SK-N-SH (cell line): ENCODE data around the gene MACROD1. TPM values are rescaled to one million over a fixed set of nuclear protein-coding genes. Genes with fewer than 3 reads are reported as not detected.

Experiments
- CTCF ChIA-PET: fragments of 300-600, 350-600 bp; formaldehyde crosslinking; extraction: SDS; loops from one replicate; lab custom pipeline; 2021; lab: Yijun Ruan, JAX
- POLR2A ChIA-PET: fragments of 350-600 bp; sonication (Branson Sonifier 250); formaldehyde crosslinking; extraction: SDS; loops from one replicate; lab custom pipeline; 2020; ENCODE audit warnings: antibody characterized with exemption, inconsistent platforms; lab: Yijun Ruan, JAX
- DNase-seq: peaks from one replicate; pipeline ENCODE4 v3.0.0; 2012
- H2AFZ ChIP-seq: fragments of 200-600 bp; sonication (generic); 2 replicates; pipeline ENCODE4 v1.8.1; 2016; ENCODE audit warnings: antibody characterized with exemption, mild to moderate bottlenecking, low read depth
- H3F3A ChIP-seq: fragments of 200-600 bp; sonication (generic); replicated peaks from 2 replicates; pipeline ENCODE3; 2016; ENCODE audit warnings: antibody characterized with exemption, mild to moderate bottlenecking; ENCODE audit not compliant: insufficient read depth
- H3K27ac ChIP-seq, 2 experiments: fragments of 200-500 bp in 1 of 2; fragments of 200-600 bp in 1 of 2; sonication (Bioruptor generic) in 1 of 2; sonication (generic), shearing (Covaris generic) in 1 of 2; 2 replicates each; pipeline versions ENCODE4 v1.5.1 to v1.6.1; 2014 to 2016; ENCODE audit warnings: low read depth in 2 of 2, inconsistent platforms in 1 of 2, low read length in 1 of 2, mild to moderate bottlenecking in 1 of 2, mixed read lengths in 1 of 2
- H3K27me3 ChIP-seq: fragments of 200-600 bp; sonication (generic), shearing (Covaris generic); 2 replicates; pipeline ENCODE4 v1.6.1; 2016; ENCODE audit warnings: mixed run types; ENCODE audit not compliant: insufficient read depth
- H3K36me3 ChIP-seq, 2 experiments: fragments of 200-500 bp in 1 of 2; fragments of 200-600 bp in 1 of 2; sonication (Bioruptor generic) in 1 of 2; sonication (generic) in 1 of 2; replicated peaks in 1 of 2; 2 replicates each; pipeline versions ENCODE3 to v1.5.1; 2014 to 2016; ENCODE audit warnings: low read length in 1 of 2, mild to moderate bottlenecking in 1 of 2; ENCODE audit not compliant: insufficient read depth in 2 of 2, control insufficient read depth in 1 of 2
- H3K4me1 ChIP-seq, 2 experiments: fragments of 200-500 bp in 1 of 2; fragments of 200-600 bp in 1 of 2; sonication (Bioruptor generic) in 1 of 2; sonication (generic), shearing (Covaris generic) in 1 of 2; 2 replicates each; pipeline versions ENCODE4 v1.5.1 to v1.6.1; 2014 to 2016; ENCODE audit warnings: low read depth in 1 of 2, low read length in 1 of 2, mixed run types in 1 of 2; ENCODE audit not compliant: insufficient read depth in 2 of 2, control insufficient read depth in 1 of 2
- H3K4me2 ChIP-seq: fragments of 200-600 bp; sonication (generic), shearing (Covaris generic); 2 replicates; pipeline ENCODE4 v1.6.1; 2017; ENCODE audit warnings: mixed run types
- H3K4me3 ChIP-seq, 2 experiments: fragments of 200-500 bp in 1 of 2; fragments of 200-600 bp in 1 of 2; sonication (Bioruptor generic) in 1 of 2; sonication (generic), shearing (Covaris generic) in 1 of 2; 2 replicates each; pipeline versions ENCODE4 v1.5.1 to v1.8.1; 2014 to 2016; ENCODE audit warnings: low read depth in 2 of 2, inconsistent platforms in 1 of 2, low read length in 1 of 2, mild to moderate bottlenecking in 1 of 2, mixed read lengths in 1 of 2, moderate library complexity in 1 of 2
- H3K79me2 ChIP-seq: fragments of 200-600 bp; sonication (generic); 2 replicates; pipeline ENCODE4 v1.8.1; 2017; ENCODE audit warnings: mild to moderate bottlenecking; ENCODE audit not compliant: insufficient read depth
- H3K9ac ChIP-seq: fragments of 200-600 bp; sonication (generic); 2 replicates; pipeline ENCODE4 v1.6.1; 2017; ENCODE audit warnings: mixed run types
- H3K9me2 ChIP-seq: fragments of 200-600 bp; sonication (generic); 2 replicates; pipeline ENCODE4 v1.6.1; 2017; ENCODE audit warnings: mixed run types
- H3K9me3 ChIP-seq: fragments of 200-600 bp; sonication (generic); 2 replicates; pipeline ENCODE4 v1.6.1; 2017; ENCODE audit warnings: mixed run types, mild to moderate bottlenecking, moderate library complexity
- H4K20me1 ChIP-seq: fragments of 200-600 bp; sonication (generic); 2 replicates; pipeline ENCODE4 v1.6.1; 2017; ENCODE audit warnings: mild to moderate bottlenecking, mixed run types; ENCODE audit not compliant: insufficient read depth
- ELF1 ChIP-seq: IDR thresholded peaks from 2 replicates; pipeline ENCODE4 v1.4.0; 2012
- EZH2phosphoT487 ChIP-seq: fragments of 200-600 bp; sonication (generic); IDR thresholded peaks from 2 replicates; pipeline ENCODE4 v1.6.1; 2017; ENCODE audit warnings: low read depth, mixed run types, mild to moderate bottlenecking, antibody characterized with exemption, moderate library complexity, borderline replicate concordance
- FOXM1 ChIP-seq: IDR thresholded peaks from 2 replicates; pipeline ENCODE4 v1.4.0; 2012; ENCODE audit warnings: low read depth, mild to moderate bottlenecking
- GABPA ChIP-seq: IDR thresholded peaks from 2 replicates; pipeline ENCODE4 v1.4.0; 2012; ENCODE audit warnings: low read depth, mild to moderate bottlenecking
- JUND ChIP-seq: IDR thresholded peaks from 2 replicates; pipeline ENCODE4 v1.4.0; 2012
- MXI1 ChIP-seq: IDR thresholded peaks from 2 replicates; pipeline ENCODE4 v1.6.1; 2012; ENCODE audit warnings: mild to moderate bottlenecking, low read depth, low read length, improper control_type of control experiment
- NFIC ChIP-seq: IDR thresholded peaks from 2 replicates; pipeline ENCODE4 v1.4.0; 2012; ENCODE audit warnings: borderline replicate concordance
- RFX5 ChIP-seq: IDR thresholded peaks from 2 replicates; pipeline ENCODE4 v1.6.1; 2012; ENCODE audit warnings: mild to moderate bottlenecking, improper control_type of control experiment, low read length
- SMC3 ChIP-seq: IDR thresholded peaks from 2 replicates; pipeline ENCODE4 v1.6.1; 2012; ENCODE audit warnings: low read depth, low read length, improper control_type of control experiment
- USF1 ChIP-seq: IDR thresholded peaks from 2 replicates; pipeline ENCODE4 v1.4.0; 2012; ENCODE audit warnings: low read depth, borderline replicate concordance
- WGBS: methylation state at CpG from one replicate; pipeline ENCODE4 v1.1.6; 2017; ENCODE audit warnings: low lambda C conversion rate; 5-methylcytosine and 5-hydroxymethylcytosine counted together
- polyA plus RNA-seq, 3 experiments: library from polyadenylated mRNA; depleted of rRNA; stranded (reverse); fragments of >200 nt; gene quantifications; 2 replicates each; pipeline ENCODE4 v1.2.3, GENCODE V29; 2012

MACROD1 gene
- polyA plus RNA-seq, 1 of the 3 experiments (the other 2 are of a cell fraction), result 49.1 TPM

GRCh38 chr11:64119700-64120099 is 46.2 kb downstream of the MACROD1 start:
- Histone ChIP-seq H3K9me3 (no peaks in the 10 kb centered on the region), H3K4me3 (no peak overlapping the region), H3K27ac (peak overlapping the region in 1 of 2 experiments; percentile 45; a peak in 1 of 4 replicates), H3K9ac (no peak overlapping the region), H4K20me1 (no peaks in the 10 kb centered on the region), H3K4me1 (peaks cover 26 to 62% of the 10 kb centered on the region in 2 experiments; a peak in 3 of 4 replicates), H3K27me3 (no peaks in the 10 kb centered on the region), H3F3A (peaks cover 17% of the 10 kb centered on the region), H3K4me2 (no peak overlapping the region), H2AFZ (no peak overlapping the region), H3K9me2 (no peaks in the 10 kb centered on the region), H3K79me2 (no peaks in the 10 kb centered on the region), H3K36me3 (no peaks in the 10 kb centered on the region)
- TF ChIP-seq NFIC (no peak), MXI1 (no peak), FOXM1 (no peak), USF1 (no peak)
- whole genome bisulfite sequencing, result 90% methylated on average over 18 of the region's 18 CpGs
- POLR2A ChIA-PET, result interaction anchor here (1.1 kb wide), 1 partner anchor 72 kb away, joined by 3 read pairs; no protein-coding TSS in a partner anchor
- no peak for DNase-seq
- CTCF ChIA-PET, result interaction anchor here (1.3 kb wide), 1 partner anchor 79 kb away, joined by 4 read pairs; no protein-coding TSS in a partner anchor

- Histone ChIP-seq H3K27ac (peak overlapping the region in 1 of 2 experiments; percentile 45; a peak in 1 of 4 replicates), H3K4me2 (no peak overlapping the region), H3K4me3 (no peak overlapping the region), H3K9me3 (no peaks in the 10 kb centered on the region), H3F3A (peaks cover 16% of the 10 kb centered on the region), H3K4me1 (peaks cover 26 to 59% of the 10 kb centered on the region in 2 experiments; a peak in 3 of 4 replicates), H3K9me2 (no peaks in the 10 kb centered on the region), H4K20me1 (no peaks in the 10 kb centered on the region), H3K27me3 (no peaks in the 10 kb centered on the region), H2AFZ (no peak overlapping the region), H3K36me3 (no peaks in the 10 kb centered on the region), H3K79me2 (no peaks in the 10 kb centered on the region), H3K9ac (no peak overlapping the region)
- TF ChIP-seq RFX5 (no peak), SMC3 (no peak), EZH2phosphoT487 (no peak), MXI1 (no peak), JUND (no peak), GABPA (no peak), ELF1 (no peak)
- DNase-seq, result no peak
- CTCF ChIA-PET, result interaction anchor here (0.6 to 1.3 kb wide), 4 partner anchors 12 to 78 kb away, joined by 3 to 4 read pairs (median 3); no protein-coding TSS in a partner anchor
- 89% methylated on average over 19 of the region's 19 CpGs for WGBS
- POLR2A ChIA-PET, result interaction anchor here (0.7 to 1.1 kb wide), 2 partner anchors 72 to 78 kb away, joined by 3 read pairs; no protein-coding TSS in a partner anchor
Observed at GRCh38 chr11:64118876-64119665, 46.8 kb downstream of the MACROD1 start.
